Nephron (organoid): ENCODE data around the gene PEPD.
"Not testable (repeated sequence)": the region's sequence is repeated elsewhere in the genome, so short reads cannot be mapped to it uniquely, and the experiment has no call there.

Experiments used
- H3K27ac Mint-ChIP-seq, 3 experiments: 2 replicates each; pipeline ENCODE4 v1.8.0; 2020; ENCODE audit warnings: mixed read lengths in 3 of 3, mild to moderate bottlenecking in 2 of 3, moderate library complexity in 1 of 3
- H3K27me3 Mint-ChIP-seq: 2 replicates; pipeline ENCODE4 v1.8.0; 2021; ENCODE audit warnings: low read depth, mild to moderate bottlenecking, moderate library complexity, mixed read lengths
- H3K36me3 Mint-ChIP-seq: 2 replicates; pipeline ENCODE4 v1.8.0; 2020; ENCODE audit warnings: low read depth, mixed read lengths
- H3K4me1 Mint-ChIP-seq: 2 replicates; pipeline ENCODE4 v1.8.0; 2020; ENCODE audit warnings: mixed read lengths
- H3K4me3 Mint-ChIP-seq, 3 experiments: 2 replicates each; pipeline ENCODE4 v1.8.0; 2020; ENCODE audit warnings: mild to moderate bottlenecking in 3 of 3, mixed read lengths in 3 of 3, moderate library complexity in 2 of 3
- H3K9me3 Mint-ChIP-seq: 2 replicates; pipeline ENCODE4 v1.8.0; 2020; ENCODE audit warnings: mixed read lengths
- TF ChIP-seq, protein P1 (sequence below), 3 experiments: fragments of 200-600 bp; sonication (generic); IDR thresholded peaks; one replicate each; pipeline ENCODE4 v1.5.0; 2021; ENCODE audit warnings: antibody characterized with exemption in 3 of 3; ENCODE audit not compliant: unreplicated experiment in 3 of 3

Gene PEPD

GRCh38 chr19:33496038-33496895 lies 25.3 kb downstream of the PEPD start:
- Mint-ChIP-seq H3K27ac (peak overlapping the region in 2 of 3 experiments; percentile 24 to 67), H3K4me3 (no peak overlapping the region)

DNA sequence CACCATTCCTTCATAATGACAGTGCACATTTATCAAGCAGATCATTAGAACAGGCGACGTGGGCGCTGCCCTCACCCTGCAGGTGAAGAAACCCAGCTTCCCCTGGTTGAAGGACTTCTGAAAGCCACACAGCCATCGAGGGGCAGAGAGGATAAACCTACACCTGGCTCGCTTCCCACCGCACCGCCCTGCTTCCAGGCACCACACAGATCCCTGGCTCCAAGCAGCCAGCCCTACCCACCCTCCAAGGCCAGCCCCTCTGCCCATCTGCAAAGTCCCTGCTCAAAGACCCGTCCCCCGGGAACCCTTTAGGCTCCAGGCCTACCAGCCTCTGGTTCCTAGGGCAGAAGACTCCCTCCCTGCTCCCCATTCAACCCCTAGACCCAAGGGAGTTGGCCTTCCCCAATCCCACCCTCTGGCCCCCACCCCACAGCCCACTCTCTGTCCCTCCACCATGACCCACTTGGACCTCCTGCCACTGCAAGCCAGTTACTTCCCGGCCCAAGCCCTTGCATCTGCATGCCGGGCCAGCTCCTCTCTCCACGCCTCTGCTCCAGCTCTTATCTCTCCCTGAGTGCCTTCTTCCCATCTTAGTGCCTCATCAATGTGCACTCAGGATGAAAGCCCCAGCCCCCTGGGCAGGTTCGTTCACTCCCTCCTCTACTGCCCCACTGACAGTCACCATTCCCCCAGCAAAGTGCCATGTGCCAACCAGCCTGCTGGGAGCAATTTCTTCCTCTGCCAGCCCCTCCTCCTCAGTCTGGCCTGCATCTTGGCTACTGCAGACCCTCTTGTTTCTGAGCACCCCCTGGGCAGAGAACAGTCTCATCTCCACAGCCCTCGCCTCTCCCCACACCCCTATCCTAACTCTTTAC lies 28.0 kb downstream of the PEPD start:
- peaks cover 3% of the 10 kb centered on the region for H3K27me3 Mint-ChIP-seq
- H3K9me3 Mint-ChIP-seq, result no peaks in the 10 kb centered on the region
- H3K36me3 Mint-ChIP-seq, result peaks cover 10% of the 10 kb centered on the region
- no peak overlapping the region for H3K4me3 Mint-ChIP-seq
- TF ChIP-seq, protein P1, sequence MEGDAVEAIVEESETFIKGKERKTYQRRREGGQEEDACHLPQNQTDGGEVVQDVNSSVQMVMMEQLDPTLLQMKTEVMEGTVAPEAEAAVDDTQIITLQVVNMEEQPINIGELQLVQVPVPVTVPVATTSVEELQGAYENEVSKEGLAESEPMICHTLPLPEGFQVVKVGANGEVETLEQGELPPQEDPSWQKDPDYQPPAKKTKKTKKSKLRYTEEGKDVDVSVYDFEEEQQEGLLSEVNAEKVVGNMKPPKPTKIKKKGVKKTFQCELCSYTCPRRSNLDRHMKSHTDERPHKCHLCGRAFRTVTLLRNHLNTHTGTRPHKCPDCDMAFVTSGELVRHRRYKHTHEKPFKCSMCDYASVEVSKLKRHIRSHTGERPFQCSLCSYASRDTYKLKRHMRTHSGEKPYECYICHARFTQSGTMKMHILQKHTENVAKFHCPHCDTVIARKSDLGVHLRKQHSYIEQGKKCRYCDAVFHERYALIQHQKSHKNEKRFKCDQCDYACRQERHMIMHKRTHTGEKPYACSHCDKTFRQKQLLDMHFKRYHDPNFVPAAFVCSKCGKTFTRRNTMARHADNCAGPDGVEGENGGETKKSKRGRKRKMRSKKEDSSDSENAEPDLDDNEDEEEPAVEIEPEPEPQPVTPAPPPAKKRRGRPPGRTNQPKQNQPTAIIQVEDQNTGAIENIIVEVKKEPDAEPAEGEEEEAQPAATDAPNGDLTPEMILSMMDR (IDR thresholded peaks at IDR 0.05; ENCODE audit: unreplicated experiment in 3 of 3), result no peak
- H3K4me1 Mint-ChIP-seq, result peaks cover 7% of the 10 kb centered on the region
- no peak overlapping the region for H3K27ac Mint-ChIP-seq

More at GRCh38 chr19:33496038-33496895, 25.3 kb downstream of the PEPD start:
- H3K27me3 Mint-ChIP-seq, result no peaks in the 10 kb centered on the region
- peaks cover 7% of the 10 kb centered on the region for H3K4me1 Mint-ChIP-seq
- peaks cover 13% of the 10 kb centered on the region for H3K36me3 Mint-ChIP-seq
- H3K9me3 Mint-ChIP-seq, result no peaks in the 10 kb centered on the region
- TF ChIP-seq, protein P1 (IDR thresholded peaks at IDR 0.05; ENCODE audit: unreplicated experiment in 3 of 3), result no peak

GRCh38 chr19:33492951-33493350 lies 28.6 kb downstream of the PEPD start:
- peaks cover 7% of the 10 kb centered on the region for H3K4me1 Mint-ChIP-seq
- H3K9me3 Mint-ChIP-seq, result no peaks in the 10 kb centered on the region
- no peak overlapping the region for H3K27ac Mint-ChIP-seq
- H3K36me3 Mint-ChIP-seq, result peaks cover 10% of the 10 kb centered on the region
- H3K4me3 Mint-ChIP-seq, result no peak overlapping the region
- peaks cover 4% of the 10 kb centered on the region for H3K27me3 Mint-ChIP-seq
- TF ChIP-seq, protein P1 (IDR thresholded peaks at IDR 0.05; ENCODE audit: unreplicated experiment in 3 of 3), result no peak

DNA sequence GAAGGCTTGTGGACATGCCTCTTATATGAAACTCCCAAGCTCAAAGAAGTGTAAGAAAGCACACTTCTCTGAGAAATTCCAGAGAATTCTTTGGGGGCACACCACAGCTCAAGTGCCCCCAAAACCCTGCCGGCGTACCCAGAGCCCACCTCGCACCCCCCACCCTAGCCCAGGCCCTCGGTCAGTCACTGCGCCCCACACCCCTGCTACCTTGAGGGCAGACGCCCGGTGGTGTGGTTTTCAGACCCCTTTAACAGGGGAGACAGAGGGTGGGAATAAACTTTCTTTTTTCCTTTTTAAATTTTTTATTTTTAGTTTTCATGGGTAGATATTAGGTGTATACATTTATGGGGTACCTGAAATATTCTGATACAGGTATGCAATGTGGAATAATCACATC lies 29.5 kb downstream of the PEPD start:
- Mint-ChIP-seq H3K4me1 (peaks cover 9% of the 10 kb centered on the region), H3K4me3 (no peak overlapping the region), H3K27me3 (peaks cover 5% of the 10 kb centered on the region), H3K27ac (no peak overlapping the region), H3K36me3 (peaks cover 10% of the 10 kb centered on the region), H3K9me3 (no peaks in the 10 kb centered on the region)
- TF ChIP-seq, protein P1 (IDR thresholded peaks at IDR 0.05; ENCODE audit: unreplicated experiment in 3 of 3), result no peak

- not testable (repeated sequence) for H3K9me3 Mint-ChIP-seq, H3K27ac Mint-ChIP-seq, H3K4me3 Mint-ChIP-seq, H3K36me3 Mint-ChIP-seq, H3K27me3 Mint-ChIP-seq
- peaks cover 16% of the 10 kb centered on the region for H3K4me1 Mint-ChIP-seq
Measured at GRCh38 chr19:33490596-33490995, 31.0 kb downstream of the PEPD start.

- Mint-ChIP-seq H3K27me3 (peaks cover 9% of the 10 kb centered on the region), H3K36me3 (peaks cover 5% of the 10 kb centered on the region), H3K9me3 (no peaks in the 10 kb centered on the region), H3K27ac (no peak overlapping the region), H3K4me3 (no peak overlapping the region), H3K4me1 (peaks cover 17% of the 10 kb centered on the region)
- TF ChIP-seq, protein P1 (IDR thresholded peaks at IDR 0.05; ENCODE audit: unreplicated experiment in 3 of 3), result no peak
Measured at GRCh38 chr19:33490041-33490451, 31.5 kb downstream of the PEPD start.
